IMR-90 (cell line): ENCODE results near the gene EIF2B2. TPM values are rescaled to one million over a fixed set of nuclear protein-coding genes. Genes with fewer than 3 reads are reported as not detected.

Source experiments
- ATAC-seq: fragments of 200-7000 bp; cut with Tn5 transposase; 2 replicates; pipeline ENCODE4 v1.9.1; 2020; ENCODE audit warnings: low read depth, mild to moderate bottlenecking, moderate library complexity
- BruUV-seq: library from RNA; stranded (reverse); fragments of 400-500 nt; replicated peaks from 2 replicates; lab custom pipeline; 2021; lab: Mats Ljungman, UMichigan
- CTCF ChIA-PET: fragments of 300-600 bp; formaldehyde crosslinking; extraction: SDS; loops from one replicate; lab custom pipeline; 2021; ENCODE audit warnings: antibody characterized with exemption; lab: Yijun Ruan, JAX
- POLR2A ChIA-PET: fragments of 300-600 bp; sonication (Branson Sonifier 250); formaldehyde crosslinking; loops from one replicate; lab custom pipeline; 2022; ENCODE audit warnings: antibody characterized with exemption; ENCODE audit not compliant: unreplicated experiment; lab: Charles Lee
- DNase-seq: peaks from one replicate; pipeline ENCODE4 v3.0.0; 2013
- H2AFZ ChIP-seq: replicated peaks from 2 replicates; pipeline ENCODE3; 2013; ENCODE audit warnings: low read length, mild to moderate bottlenecking; ENCODE audit not compliant: poor library complexity
- H2AK5ac ChIP-seq: 2 replicates; pipeline ENCODE4 v1.6.1; 2013; ENCODE audit warnings: low read depth, low read length, inconsistent platforms
- H2AK9ac ChIP-seq: replicated peaks from 2 replicates; pipeline ENCODE3; 2013; ENCODE audit warnings: mild to moderate bottlenecking, low read depth, low read length, moderate library complexity; ENCODE audit not compliant: poor library complexity
- H2BK120ac ChIP-seq: 2 replicates; pipeline ENCODE4 v1.6.1; 2013; ENCODE audit warnings: low read depth, low read length, inconsistent platforms
- H2BK15ac ChIP-seq: 3 replicates; pipeline ENCODE4 v1.6.1; 2013; ENCODE audit warnings: low read depth, low read length, inconsistent platforms
- H2BK20ac ChIP-seq: 2 replicates; pipeline ENCODE4 v1.6.1; 2013; ENCODE audit warnings: low read depth, mild to moderate bottlenecking, inconsistent platforms, low read length, moderate library complexity
- H2BK5ac ChIP-seq: 2 replicates; pipeline ENCODE4 v1.6.1; 2013; ENCODE audit warnings: mild to moderate bottlenecking, low read depth, low read length, inconsistent platforms; ENCODE audit not compliant: poor library complexity, severe bottlenecking
- H3K14ac ChIP-seq: replicated peaks from 2 replicates; pipeline ENCODE4 v1.6.1; 2013; ENCODE audit warnings: low read depth, low read length, inconsistent platforms
- H3K18ac ChIP-seq: 2 replicates; pipeline ENCODE4 v1.6.1; 2013; ENCODE audit warnings: low read depth, low read length, control low read depth
- H3K23ac ChIP-seq: 2 replicates; pipeline ENCODE4 v1.6.1; 2013; ENCODE audit warnings: low read depth, low read length, inconsistent platforms
- H3K27ac ChIP-seq: 2 replicates; pipeline ENCODE4 v1.5.1; 2013; ENCODE audit warnings: mild to moderate bottlenecking, control low read depth, low read length; ENCODE audit not compliant: insufficient read depth
- H3K27me3 ChIP-seq: 2 replicates; pipeline ENCODE4 v1.6.1; 2013; ENCODE audit warnings: low read length; ENCODE audit not compliant: control insufficient read depth, insufficient read depth
- H3K36me3 ChIP-seq: 2 replicates; pipeline ENCODE4 v1.6.1; 2013; ENCODE audit warnings: low read length, mixed read lengths; ENCODE audit not compliant: control insufficient read depth, insufficient read depth
- H3K4ac ChIP-seq: 2 replicates; pipeline ENCODE4 v1.6.1; 2013; ENCODE audit warnings: low read depth, low read length, inconsistent platforms
- H3K4me1 ChIP-seq: 2 replicates; pipeline ENCODE4 v1.6.1; 2013; ENCODE audit warnings: low read length, mixed read lengths; ENCODE audit not compliant: control insufficient read depth, insufficient read depth
- H3K4me2 ChIP-seq: 2 replicates; pipeline ENCODE4 v1.6.1; 2013; ENCODE audit warnings: low read depth, mild to moderate bottlenecking, control low read depth, low read length, moderate library complexity
- H3K4me3 ChIP-seq: 2 replicates; pipeline ENCODE4 v1.5.1; 2013; ENCODE audit warnings: low read depth, mild to moderate bottlenecking, control low read depth, low read length, moderate library complexity; ENCODE audit not compliant: insufficient read depth
- H3K56ac ChIP-seq: 2 replicates; pipeline ENCODE4 v1.6.1; 2013; ENCODE audit warnings: low read length, inconsistent platforms; ENCODE audit not compliant: insufficient read depth; ENCODE audit errors: extremely low read depth
- H3K79me1 ChIP-seq, 2 experiments: 2 replicates each; pipeline ENCODE4 v1.6.1; 2013; ENCODE audit warnings: low read length in 2 of 2, inconsistent platforms in 1 of 2, low read depth in 1 of 2
- H3K9ac ChIP-seq: 2 replicates; pipeline ENCODE4 v1.6.1; 2013; ENCODE audit warnings: low read depth, low read length, control low read depth
- H3K9me1 ChIP-seq: 2 replicates; pipeline ENCODE4 v1.6.1; 2013; ENCODE audit warnings: low read length, inconsistent platforms; ENCODE audit not compliant: insufficient read depth
- H3K9me3 ChIP-seq: 2 replicates; pipeline ENCODE4 v1.6.1; 2013; ENCODE audit warnings: low read length; ENCODE audit not compliant: control insufficient read depth, insufficient read depth
- H4K20me1 ChIP-seq: 2 replicates; pipeline ENCODE4 v1.6.1; 2013; ENCODE audit warnings: low read length, inconsistent platforms; ENCODE audit not compliant: insufficient read depth
- H4K5ac ChIP-seq: 2 replicates; pipeline ENCODE4 v1.6.1; 2013; ENCODE audit warnings: mild to moderate bottlenecking, low read depth, low read length, control low read depth
- H4K8ac ChIP-seq, 2 experiments: 2 replicates each; pipeline ENCODE4 v1.6.1; 2013; ENCODE audit warnings: low read depth in 2 of 2, low read length in 2 of 2, control low read depth in 1 of 2, inconsistent platforms in 1 of 2
- H4K91ac ChIP-seq: 2 replicates; pipeline ENCODE4 v1.6.1; 2013; ENCODE audit warnings: low read depth, low read length, inconsistent platforms; ENCODE audit not compliant: insufficient read depth
- MAFK ChIP-seq: IDR thresholded peaks from 2 replicates; pipeline ENCODE4 v1.6.1; 2012; ENCODE audit warnings: low read depth, low read length, improper control_type of control experiment
- RCOR1 ChIP-seq: IDR thresholded peaks from 2 replicates; pipeline ENCODE4 v1.6.1; 2012; ENCODE audit warnings: mild to moderate bottlenecking, low read length, improper control_type of control experiment; ENCODE audit not compliant: insufficient replicate concordance
- SMC3 ChIP-seq: fragments of 150-350 bp; IDR thresholded peaks from 2 replicates; pipeline ENCODE4 v1.6.1; 2016; ENCODE audit warnings: low read depth, mild to moderate bottlenecking, antibody characterized with exemption, low read length, moderate library complexity
- WGBS, 2 experiments: methylation state at CpG; one replicate each; pipeline versions ENCODE4 v1.1.5 to v1.1.7; 2013; ENCODE audit warnings: missing lambda C conversion rate in 2 of 2; ENCODE audit not compliant: insufficient read length in 1 of 2; ENCODE audit errors: extremely low coverage in 2 of 2; 5-methylcytosine and 5-hydroxymethylcytosine counted together
- dilution Hi-C: fragments of 300-500 bp; cut with HindIII; formaldehyde crosslinking; loops from one replicate; pipeline ENCODE4 v1.14.3; 2018; ENCODE audit warnings: low sequenced_read_pairs; ENCODE audit not compliant: unreplicated experiment
- in situ Hi-C: fragments of 300-500 bp; cut with MboI; formaldehyde crosslinking; loops from 3 replicates; pipeline ENCODE4 v1.14.3; 2019; ENCODE audit warnings: low sequenced_read_pairs, inconsistent platforms, mixed read lengths
- intact Hi-C: fragments of 100-400 bp; cut with micrococcal nuclease; formaldehyde crosslinking; loops from 2 replicates; pipeline ENCODE4 v1.10.0; 2022
- polyA plus RNA-seq, 3 experiments: library from polyadenylated mRNA; depleted of rRNA; stranded (reverse); fragments of >200 nt; gene quantifications; 2 replicates each; pipeline ENCODE4 v1.2.3, GENCODE V29; 2012; ENCODE audit warnings: low replicate concordance in 1 of 3
- total RNA-seq: library from RNA; depleted of rRNA; stranded (reverse); fragments of >200 nt; gene quantifications from 2 replicates; pipeline ENCODE4 v1.2.3, GENCODE V29; 2012

The EIF2B2 gene
- total and polyA plus RNA-seq, 2 of the 4 experiments (the other 2 are of a cell fraction) = 63.6 to 70.1 TPM

- Histone ChIP-seq H3K4ac (no peak within 1 kb of the TSS; the same call in 1 of the 2 replicates), H3K9me3 (no peaks in the 10 kb centered on the region), H3K14ac (no peak within 1 kb of the TSS), H2AK9ac (no peak within 1 kb of the TSS), H4K5ac (no peak within 1 kb of the TSS), H3K4me3 (peak within 1 kb of the TSS; percentile 35), H2BK5ac (no peak within 1 kb of the TSS), H4K20me1 (no peaks in the 10 kb centered on the region), H2BK15ac (no peak within 1 kb of the TSS), H2BK20ac (no peak within 1 kb of the TSS), H4K91ac (no peak within 1 kb of the TSS), H2BK120ac (no peak within 1 kb of the TSS), H3K56ac (no peak within 1 kb of the TSS), H3K18ac (no peak within 1 kb of the TSS), H3K27ac (no peak within 1 kb of the TSS), H3K4me2 (peak within 1 kb of the TSS; percentile 21), H3K36me3 (no peaks in the 10 kb centered on the region), H3K9ac (no peak within 1 kb of the TSS), H3K23ac (no peak within 1 kb of the TSS; the same call in 1 of the 2 replicates), H3K9me1 (0 out of 2 replicates have a peak, but pooled peaks cover 4% of the 10 kb centered on the region), H3K27me3 (peaks cover 17% of the 10 kb centered on the region), H2AK5ac (0 out of 2 replicates have a peak within 1 kb of the TSS, but pooled peaks have one; percentile 24), H3K4me1 (peaks cover 13% of the 10 kb centered on the region; the same call in 1 of the 2 replicates), H3K79me1 (no peaks in the 10 kb centered on the region), H4K8ac (no peak within 1 kb of the TSS; a peak in 1 of 4 replicates), H2AFZ (peak within 1 kb of the TSS; percentile 87)
- dilution Hi-C loops = no loop called here
- intact Hi-C loops = no loop called here
- TF ChIP-seq RCOR1 = no peak
- TF ChIP-seq MAFK = no peak
- TF ChIP-seq SMC3 = no peak
- in situ Hi-C loops = no loop called here
- POLR2A ChIA-PET = no interaction called here
- BruUV-seq = no TSS peak
- peak; percentile 88 for ATAC-seq
- WGBS, 2 experiments = 6% methylated on average over 44 of the region's 73 CpGs; no CpG with 5 or more reads in 1 of the 2 experiments
- no peak for DNase-seq
- CTCF ChIA-PET = interaction anchor here (1.0 kb wide), 1 partner anchor 133 kb away, joined by 3 read pairs; no protein-coding TSS in a partner anchor
Observed at GRCh38 chr14:74955229-74956026, 47.3 kb upstream of the EIF2B2 start, which contains the start of gene PGF. Gene PGF, minus strand, starts transcription at chr14:74955597. Its CDS starts 355 bp downstream, at chr14:74955242.
